Activated naive CD4-positive, alpha-beta T cell treated with anti-CD3 and anti-CD28 coated beads, Interleukin-2, amount 50 U/mL, for 16 hours (primary cell): ENCODE measurements around the gene ETV7.

Experiments used
- DNase-seq: peaks from one replicate; pipeline ENCODE4 v3.0.0-alpha.2; 2020

ETV7 gene

GRCh38 chr6:36318690-36319435 is 68.6 kb downstream of the ETV7 start:
- no peak for DNase-seq

GRCh38 chr6:36317623-36318022 is 69.8 kb downstream of the ETV7 start:
- DNase-seq = no peak
